Measurements from ENCODE around the gene TXNL4B.
A peak's percentile ranks its signal among the peaks of the same experiment; 100 is the strongest.
"Not testable (repeated sequence)": the region's sequence is repeated elsewhere in the genome, so short reads cannot be mapped to it uniquely, and the experiment has no call there.

TXNL4B gene

GRCh38 chr16:72111657-72112451 is 18.4 kb upstream of the TXNL4B start:
- DNase-seq, result no peak

- DNase-seq, result no peak
Measured at GRCh38 chr16:72110662-72111615, 17.5 kb upstream of the TXNL4B start.

- no peak for DNase-seq
Measured at GRCh38 chr16:72109966-72110530, 16.6 kb upstream of the TXNL4B start.

- DNase-seq, result no peak
Measured at GRCh38 chr16:72109300-72109699, 15.9 kb upstream of the TXNL4B start.

GRCh38 chr16:72108353-72109102 is 15.1 kb upstream of the TXNL4B start:
- no peak for DNase-seq

GRCh38 chr16:72107371-72107770 is 14.0 kb upstream of the TXNL4B start:
- no peak for DNase-seq

GRCh38 chr16:72105978-72106377 is 12.6 kb upstream of the TXNL4B start:
- DNase-seq, result no peak

GRCh38 chr16:72104905-72105304 is 11.5 kb upstream of the TXNL4B start:
- DNase-seq, result no peak

- DNase-seq, result no peak
Measured at GRCh38 chr16:72101195-72101594, 7.8 kb upstream of the TXNL4B start.

GRCh38 chr16:72099377-72099818 is 6.0 kb upstream of the TXNL4B start:
- DNase-seq, result peak; percentile 25

- DNase-seq, result no peak
Measured at GRCh38 chr16:72098936-72099335, 5.5 kb upstream of the TXNL4B start.

- DNase-seq, result no peak
Measured at GRCh38 chr16:72094266-72094610, 818 bp upstream of the TXNL4B start.

GRCh38 chr16:72092832-72093447 is 480 bp downstream of the TXNL4B start:
- no peak for DNase-seq

- no peak for DNase-seq
Measured at GRCh38 chr16:72091217-72091616, 2.2 kb downstream of the TXNL4B start.

GRCh38 chr16:72085002-72085401 is 8.4 kb downstream of the TXNL4B start:
- no peak for DNase-seq

GRCh38 chr16:72084445-72084844 is 9.0 kb downstream of the TXNL4B start:
- no peak for DNase-seq

GRCh38 chr16:72083778-72084404 is 9.5 kb downstream of the TXNL4B start:
- DNase-seq, result no peak

- DNase-seq, result not testable (repeated sequence)
Measured at GRCh38 chr16:72076991-72077706, 16.3 kb downstream of the TXNL4B start.

- not testable (repeated sequence) for DNase-seq
Measured at GRCh38 chr16:72075067-72075466, 18.4 kb downstream of the TXNL4B start.

GRCh38 chr16:72073560-72074230 is 19.7 kb downstream of the TXNL4B start:
- DNase-seq, result no peak

Measured in activated T-cell treated with anti-CD3 and anti-CD28 coated beads, Interleukin-2, amount 50 U/mL, for 1 hour (primary cell).